ENCODE measurements around the gene CASKIN2.
"Not testable (repeated sequence)": the region's sequence is repeated elsewhere in the genome, so short reads cannot be mapped to it uniquely, and the experiment has no call there.

Gene CASKIN2

DNA sequence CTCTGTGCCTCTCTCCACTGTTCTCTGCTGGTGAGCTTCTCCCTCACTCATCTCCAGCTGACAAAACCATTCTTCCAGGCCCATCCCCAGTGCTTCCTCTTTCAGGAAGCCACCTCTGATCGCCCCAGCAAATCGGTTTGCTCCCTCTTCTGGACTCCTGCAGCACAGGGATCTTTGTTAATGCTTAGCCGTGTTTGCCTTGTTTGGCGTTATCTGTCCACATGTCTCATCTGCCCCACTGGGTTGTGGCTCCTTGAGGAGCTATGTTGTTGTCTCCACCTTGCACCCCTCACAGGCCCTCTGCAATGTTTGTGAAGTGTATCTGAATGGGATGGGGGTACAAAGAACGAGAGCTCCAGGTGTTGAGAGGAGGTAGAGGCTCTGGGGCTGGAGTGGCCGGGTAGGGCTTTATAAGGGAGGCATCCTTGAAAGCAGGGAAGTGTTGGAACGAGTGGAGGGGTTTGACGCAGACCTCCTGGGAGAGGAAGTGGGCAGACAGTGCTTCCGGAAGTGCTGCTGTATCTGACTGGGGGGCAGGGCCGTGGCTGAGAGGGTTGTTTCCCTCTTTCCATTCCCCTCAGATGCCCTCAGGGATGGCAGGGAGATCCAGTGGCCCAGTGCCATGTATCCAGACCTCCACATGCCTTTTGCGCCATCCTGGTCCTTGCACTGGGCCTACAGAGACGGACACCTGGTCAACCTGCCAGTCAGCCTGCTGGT is 27.8 kb downstream of the CASKIN2 start:
- DNase-seq: no peak

DNA sequence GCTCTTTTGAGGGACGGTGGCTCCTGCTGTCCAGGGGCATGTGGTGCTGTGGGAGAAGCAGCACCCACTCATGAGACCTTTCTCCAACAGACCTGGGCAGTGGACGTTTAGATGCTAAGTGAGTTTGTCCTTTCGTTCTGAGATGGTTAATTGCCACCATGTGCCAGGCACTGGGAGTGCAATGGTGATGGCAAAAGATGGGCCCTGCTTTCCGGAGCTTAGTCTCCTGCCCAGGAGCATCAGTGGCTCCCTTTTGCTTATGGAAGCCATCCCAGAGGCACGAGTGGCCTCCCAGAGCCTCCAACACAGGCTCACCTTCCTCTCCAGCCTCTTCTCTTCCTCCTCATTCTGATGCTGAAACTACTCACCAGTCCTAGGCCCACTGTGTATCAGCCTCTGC is 28.4 kb downstream of the CASKIN2 start:
- DNase-seq: no peak

DNA sequence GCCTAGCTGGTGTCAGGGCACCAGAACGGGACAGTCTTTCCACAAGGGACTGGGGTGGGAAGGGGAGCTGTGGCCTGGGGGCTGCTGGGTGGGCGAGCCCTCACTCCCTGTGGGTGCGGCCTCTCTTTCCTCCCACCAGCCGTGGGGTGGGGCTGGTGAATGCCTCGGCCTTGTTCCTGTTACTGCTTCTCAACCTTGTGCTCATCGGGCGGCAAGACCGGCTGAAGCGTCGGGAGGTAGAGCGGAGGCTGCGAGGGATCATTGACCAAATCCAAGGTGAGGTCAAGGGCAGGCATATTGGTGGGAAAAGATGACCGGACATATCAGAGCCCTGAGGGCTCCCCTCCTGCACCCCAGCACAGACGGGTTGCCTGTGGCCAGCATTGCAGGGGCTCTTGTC is 29.2 kb downstream of the CASKIN2 start:
- DNase-seq: no peak

DNA sequence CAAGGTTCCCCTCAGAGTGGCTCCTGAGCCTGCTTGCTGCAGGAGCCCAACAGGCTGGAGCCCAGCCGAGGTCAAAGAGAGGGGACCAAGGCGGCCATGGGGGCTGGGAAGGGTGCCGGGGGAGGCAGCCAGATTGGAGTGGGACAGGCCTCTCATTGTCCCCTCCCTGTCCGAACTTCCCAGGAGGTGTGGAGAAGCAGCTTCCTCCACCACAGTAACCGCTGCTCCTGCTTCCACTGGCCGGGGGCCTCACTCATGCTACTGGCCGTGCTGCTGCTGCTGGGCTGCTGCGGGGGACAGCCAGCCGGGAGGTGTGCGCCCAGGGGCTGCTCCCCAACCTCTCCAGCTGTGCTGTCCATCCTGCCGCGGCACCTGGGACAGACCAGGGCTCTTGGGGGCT is 29.6 kb downstream of the CASKIN2 start:
- DNase-seq: no peak

DNA sequence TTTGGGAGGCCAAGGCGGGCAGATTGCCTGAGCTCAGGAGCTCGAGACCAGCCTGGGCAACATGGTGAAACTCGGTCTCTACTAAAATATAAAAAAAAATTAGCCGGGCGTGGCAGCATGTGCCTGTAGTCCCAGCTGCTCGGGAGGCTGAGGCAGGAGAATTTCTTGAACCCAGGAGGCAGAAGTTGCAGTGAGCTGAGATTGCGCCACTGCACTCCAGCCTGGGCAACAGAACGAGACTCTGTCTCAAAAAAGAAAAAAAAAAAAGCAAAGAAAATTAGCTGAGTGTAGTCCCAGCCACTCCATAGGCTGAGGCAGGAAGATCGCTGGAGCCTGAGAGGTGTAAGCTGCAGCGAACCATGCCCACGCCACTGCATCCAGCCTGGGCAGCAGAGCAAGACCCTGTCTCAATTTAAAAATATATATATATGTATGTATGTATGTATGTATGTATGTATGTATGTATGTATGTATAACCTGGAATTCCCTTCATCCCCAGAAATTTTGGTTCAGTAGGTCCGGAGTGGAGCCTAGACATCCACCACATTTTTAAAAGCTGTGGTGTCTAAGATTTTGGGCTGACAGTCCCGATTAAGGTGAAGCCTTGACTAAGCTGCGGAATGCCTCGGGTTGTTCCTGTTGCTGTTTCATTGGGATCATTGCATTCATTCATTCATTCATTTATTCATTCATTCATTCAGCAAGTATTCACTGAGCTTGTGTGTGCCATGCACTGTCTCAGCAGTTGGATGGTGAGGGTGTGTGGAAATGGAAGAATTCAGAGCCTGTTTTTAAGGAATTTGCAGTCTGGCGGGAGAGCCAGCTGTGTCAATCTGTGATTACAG is 33.0 kb downstream of the CASKIN2 start:
- no peak for DNase-seq

DNA sequence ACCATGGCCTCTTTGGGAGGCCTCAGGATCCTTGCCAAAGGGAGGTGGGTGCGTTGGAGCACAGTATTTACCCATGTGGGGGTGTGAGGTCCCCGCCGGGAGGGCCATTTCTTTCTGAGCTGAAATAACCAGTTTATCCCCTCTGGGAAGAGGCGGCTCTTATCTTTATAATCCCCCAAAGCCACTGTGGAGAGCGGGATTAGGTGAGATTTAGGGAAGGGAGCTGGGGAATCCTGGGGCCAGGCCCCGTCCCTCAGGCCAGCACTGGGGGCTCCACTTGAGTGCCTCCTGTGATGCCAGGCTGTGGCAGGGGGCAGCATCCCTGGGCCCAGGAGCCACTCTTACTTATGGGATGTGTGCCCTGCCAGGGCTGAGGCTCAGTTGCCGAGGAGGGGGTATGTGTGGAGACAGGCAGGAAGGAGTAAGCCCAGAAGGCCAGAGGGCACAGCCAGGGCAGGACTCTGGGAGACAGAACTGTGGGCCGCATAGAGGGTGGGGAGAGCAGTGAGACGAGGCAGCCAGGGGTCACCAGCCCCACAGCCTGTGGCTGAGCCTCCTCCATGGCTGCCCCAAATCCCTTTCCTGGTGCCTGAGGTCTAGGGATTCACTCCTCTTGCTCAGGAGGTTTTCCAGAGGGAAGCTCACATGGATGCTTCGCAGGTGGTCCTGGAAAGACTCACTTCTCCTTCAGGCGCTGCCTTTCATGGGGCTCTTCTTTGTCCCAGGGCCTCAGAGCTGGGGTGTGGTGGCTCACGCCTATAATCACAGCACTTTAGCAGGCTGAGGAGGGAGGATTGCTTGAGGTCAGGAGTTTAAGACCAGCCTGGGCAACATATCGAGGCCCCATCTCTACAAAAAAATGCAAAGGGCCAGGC is 33.9 kb downstream of the CASKIN2 start:
- DNase-seq: no peak

DNA sequence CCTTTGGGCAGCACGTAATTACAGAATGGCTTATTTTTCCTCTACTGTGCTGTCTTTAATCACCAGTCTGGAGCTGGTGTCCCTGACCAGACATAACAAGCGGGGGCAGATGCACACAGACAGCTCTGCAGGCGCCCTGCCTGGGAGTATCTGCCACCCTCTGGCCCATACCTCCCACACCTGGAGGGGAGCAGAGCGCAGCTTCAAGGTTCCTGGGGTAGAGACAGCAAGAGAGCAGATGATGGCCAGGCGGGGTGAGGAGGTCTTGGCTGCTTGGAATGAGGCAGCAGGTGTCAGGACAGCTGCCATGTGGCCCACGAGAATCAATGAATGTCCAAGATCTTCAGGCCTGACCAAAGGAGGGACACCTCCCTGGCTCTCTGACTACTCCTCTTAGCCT is 35.1 kb downstream of the CASKIN2 start:
- no peak for DNase-seq

DNA sequence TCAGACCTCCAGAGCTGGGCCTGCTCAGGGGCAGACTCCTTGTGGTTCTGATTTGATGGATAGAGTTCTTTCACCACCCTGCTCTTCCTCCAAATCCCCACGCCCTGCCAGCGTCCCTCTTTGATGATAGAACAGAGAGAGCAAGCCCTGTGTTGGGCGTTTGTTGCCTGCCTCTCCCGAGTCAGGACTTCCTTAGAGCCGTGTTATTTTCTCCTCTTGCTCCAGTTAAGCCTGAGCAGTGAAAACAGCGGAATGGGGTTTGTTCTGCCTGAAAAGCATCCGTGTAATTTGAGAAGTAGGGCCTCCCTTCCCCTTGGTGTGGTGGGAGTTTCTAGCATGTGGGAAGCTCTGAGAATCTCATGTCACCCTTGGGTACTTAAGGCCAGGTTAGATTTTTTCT is 36.8 kb downstream of the CASKIN2 start:
- no peak for DNase-seq

DNA sequence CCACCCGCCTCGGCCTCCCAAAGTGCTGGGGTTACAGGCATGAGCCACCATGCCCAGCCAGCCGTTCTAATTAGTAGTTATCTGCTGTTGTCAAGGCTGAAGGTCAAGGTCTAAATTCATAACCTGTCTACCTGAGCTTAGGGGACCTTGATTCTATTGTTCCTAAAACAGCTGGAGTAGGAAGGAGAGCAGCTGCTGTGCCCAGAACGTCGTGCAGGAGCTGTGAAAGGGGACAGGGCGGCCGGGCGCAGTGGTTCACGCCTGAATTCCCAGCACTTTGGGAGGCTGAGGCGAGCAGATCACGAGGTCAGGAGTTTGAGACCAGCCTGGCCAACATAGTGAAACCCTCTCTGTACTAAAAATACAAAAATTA is 37.9 kb downstream of the CASKIN2 start:
- DNase-seq: not testable (repeated sequence)

DNA sequence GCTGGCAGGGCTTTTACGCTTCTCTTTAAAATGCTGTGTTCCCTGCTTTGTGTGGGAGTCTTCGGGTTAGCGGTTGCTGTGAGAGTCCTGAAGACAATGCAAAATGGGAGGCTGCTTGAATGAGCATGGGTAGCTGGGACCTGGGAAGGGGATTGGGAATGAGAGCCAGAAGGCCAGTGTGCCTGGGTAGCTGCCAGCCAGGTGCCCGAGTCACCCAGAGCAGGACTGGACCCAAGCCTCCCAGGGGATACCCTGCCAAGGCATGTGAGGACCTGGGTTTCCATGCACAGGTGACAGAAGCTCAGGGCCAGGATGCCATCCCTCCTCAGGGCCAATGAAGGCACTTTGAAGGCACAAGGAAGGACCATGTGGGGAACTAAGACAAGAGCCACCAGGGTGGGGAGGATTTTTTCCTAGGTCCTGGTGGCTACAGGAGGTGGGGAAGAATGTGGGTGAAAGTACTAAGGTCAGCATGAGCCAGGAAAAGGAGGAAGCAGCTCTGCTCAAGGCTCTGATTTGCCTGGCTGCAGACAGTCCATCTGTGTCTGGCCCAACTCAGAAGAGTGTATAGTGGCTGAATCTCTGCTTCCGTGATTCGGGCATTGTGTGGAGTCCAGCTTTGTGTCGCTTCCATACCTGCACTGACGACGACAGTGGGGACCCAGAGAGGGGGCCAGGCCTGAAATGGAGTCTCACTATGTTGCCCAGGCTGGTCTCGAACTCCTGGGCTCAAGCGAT is 38.4 kb downstream of the CASKIN2 start:
- no peak for DNase-seq

DNA sequence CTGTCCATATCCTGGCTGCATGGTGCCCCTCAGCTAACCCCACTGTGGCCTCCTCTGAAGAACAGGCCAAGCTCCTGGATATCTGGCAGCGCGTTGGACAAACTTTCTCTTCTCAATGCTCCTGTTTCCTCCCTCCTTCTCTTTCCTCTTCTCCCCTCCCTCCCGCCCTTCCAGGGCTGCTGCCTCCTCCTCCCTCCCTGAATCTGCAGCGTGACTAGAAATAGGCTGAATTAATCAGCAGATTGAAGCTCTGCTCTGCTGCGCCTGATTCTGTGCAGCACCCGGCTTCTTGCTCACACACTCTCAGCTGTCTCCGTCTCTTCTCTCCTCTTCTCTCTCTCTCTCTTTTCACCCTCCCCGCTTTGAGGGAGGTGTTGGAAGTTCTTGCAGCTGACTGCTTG is 39.1 kb downstream of the CASKIN2 start:
- DNase-seq: no peak

DNA sequence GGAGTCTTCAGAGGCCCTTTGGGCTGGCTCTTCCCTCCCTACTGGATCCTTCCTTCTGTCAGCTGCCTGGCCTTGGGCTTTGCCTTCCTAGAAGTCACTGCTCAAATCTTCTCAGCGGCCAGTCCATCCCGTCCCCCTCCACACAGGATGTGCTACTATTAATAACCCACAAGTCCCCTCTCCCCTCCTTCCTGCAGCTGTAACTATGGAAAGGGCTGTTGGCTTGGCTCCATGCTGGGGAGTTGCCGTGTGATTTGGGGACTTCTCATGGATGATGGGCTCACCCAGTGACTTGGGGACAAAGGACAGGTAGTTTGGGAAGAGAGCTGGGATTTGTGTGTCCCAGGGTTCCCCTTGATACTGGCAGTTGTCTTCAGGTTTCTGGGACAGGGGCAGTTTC is 39.5 kb downstream of the CASKIN2 start:
- DNase-seq: no peak

DNA sequence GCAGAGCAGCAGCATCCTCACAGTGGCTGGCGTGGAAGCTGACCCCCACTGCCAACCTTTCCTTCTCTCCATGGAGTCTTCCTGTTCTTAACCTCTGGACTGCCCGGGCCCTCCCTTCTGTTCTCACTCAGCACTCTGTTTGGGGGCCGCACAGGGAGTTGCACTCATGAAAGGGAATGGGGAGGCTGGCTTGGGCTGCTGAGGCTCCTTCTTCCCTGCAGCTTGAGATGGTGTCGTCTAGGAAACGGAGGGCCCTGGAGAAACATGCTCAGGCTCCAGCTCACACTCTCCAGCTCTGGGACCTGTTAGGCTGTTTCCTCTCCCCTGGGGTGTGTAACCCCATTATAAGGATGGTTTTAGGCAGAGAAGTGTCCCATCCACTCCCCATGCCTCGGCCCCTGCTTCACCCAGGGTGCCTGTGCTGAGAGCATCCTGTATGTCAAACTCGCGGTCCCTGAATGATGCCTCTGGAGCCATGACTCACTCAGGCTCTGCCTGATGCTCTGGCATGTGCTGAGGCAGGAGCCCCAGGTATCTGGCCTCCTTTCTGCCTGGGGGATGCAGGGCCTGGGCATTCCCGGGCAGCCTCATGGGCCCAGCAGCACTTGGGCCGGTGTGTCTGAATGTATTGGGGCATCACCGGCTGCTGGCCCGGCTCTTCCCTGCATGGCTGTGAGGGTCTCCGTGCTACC is 40.0 kb downstream of the CASKIN2 start:
- no peak for DNase-seq

DNA sequence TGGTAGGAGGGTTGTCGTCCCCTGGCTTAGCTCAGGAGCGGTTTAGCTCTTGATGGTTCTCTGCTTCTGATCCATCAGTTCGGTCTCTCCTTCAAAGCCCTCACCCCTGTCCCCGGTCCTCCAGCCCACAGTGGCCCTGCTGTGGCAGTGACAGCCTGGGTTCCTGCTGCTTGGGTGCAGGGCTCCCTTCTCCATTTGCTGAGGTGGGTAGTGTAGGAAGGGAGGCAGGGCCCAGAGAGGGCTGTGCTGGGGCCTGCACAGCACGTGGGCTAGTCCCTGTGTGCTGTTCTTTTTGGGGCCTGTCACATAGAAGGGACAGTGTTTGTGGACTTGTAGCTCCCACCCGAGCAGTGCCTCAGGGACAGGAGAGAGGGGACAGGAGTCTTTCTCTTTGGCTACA is 40.6 kb downstream of the CASKIN2 start:
- DNase-seq: no peak

DNA sequence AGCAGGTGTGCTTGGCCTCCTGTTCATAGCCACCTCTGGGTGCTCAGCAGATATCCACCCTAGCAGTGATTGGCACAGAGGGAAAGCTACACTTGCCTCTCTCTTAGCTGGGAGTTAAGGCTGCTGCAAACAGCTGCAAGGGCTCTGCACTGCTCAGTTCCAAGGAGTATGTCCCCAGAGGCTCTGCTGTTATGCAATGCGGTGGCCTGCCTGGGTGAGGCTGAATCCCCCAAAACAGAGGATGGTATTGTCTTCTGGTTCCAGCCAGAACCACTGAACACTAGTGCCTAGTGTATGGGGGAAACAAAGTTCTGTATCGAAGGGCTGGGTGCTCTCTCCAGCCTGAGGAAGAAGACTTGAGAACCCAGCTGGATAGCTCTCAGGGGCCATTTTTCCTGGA is 42.1 kb downstream of the CASKIN2 start:
- no peak for DNase-seq

DNA sequence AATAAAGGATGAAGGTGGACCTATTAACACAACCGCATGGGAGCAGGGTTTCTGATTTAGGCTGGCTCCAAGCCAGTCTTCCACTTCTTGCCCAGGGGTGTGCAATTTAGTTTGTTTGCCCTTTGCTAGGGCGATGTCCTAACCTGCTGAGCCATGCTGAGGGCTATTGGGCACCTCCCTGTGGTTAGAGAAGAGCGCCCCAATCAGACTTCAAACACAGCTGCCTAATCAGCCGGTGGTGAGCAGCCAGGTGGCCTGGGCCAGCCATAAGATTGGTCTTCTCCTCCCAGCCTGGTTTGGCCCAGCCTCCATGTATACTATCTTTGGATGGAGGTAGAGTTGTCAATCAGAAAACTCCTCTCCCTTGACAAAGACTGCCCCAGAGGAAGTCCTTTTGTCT is 43.2 kb downstream of the CASKIN2 start:
- DNase-seq: no peak

DNA sequence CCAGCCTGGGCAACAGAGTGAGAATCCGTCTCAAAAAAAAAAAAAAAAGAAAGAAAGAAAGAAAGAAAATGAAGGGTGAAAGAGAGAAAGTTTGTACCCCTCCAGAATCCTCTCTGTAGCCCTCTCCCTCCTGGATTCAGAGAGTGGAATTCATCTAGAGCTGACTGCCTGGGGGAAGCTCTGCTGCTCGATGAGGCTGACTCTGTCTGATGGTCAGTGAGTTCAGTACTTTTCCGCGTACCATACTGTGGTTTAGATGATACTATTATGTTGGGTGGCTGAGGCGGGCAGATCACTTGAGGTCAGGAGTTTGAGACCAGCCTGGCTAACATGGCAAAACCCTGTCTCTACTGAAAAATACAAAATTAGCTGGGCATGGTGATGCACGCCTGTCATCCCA is 44.1 kb downstream of the CASKIN2 start:
- no peak for DNase-seq

DNA sequence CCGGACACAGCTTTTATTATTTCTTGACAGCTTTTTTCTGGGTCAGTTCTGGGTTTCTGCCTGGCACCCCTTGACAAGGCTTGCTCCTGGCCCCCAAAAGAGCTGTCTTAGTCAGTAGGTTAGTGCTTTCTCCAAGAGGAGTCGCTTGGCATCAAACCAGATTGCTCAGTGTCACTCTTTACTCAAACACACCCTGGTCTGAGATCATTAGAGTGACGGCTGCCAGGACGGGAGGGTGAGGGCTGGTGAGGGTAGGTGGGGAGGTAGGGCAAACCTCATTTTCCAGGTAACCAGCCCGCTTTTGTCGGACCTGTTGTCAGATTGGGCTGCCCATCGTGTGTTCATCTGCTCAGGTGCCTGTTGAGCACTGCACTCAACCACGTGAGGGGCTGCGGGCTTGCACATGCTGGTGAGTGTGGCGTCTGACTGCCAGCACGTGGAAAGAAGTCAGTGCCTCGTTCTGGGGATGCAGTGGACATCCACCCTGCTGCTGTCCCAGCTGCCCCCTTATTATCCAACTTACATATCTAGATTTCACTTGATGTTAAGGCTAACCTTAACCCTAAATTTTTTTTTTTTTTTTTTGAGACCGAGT is 46.5 kb downstream of the CASKIN2 start:
- DNase-seq: no peak

DNA sequence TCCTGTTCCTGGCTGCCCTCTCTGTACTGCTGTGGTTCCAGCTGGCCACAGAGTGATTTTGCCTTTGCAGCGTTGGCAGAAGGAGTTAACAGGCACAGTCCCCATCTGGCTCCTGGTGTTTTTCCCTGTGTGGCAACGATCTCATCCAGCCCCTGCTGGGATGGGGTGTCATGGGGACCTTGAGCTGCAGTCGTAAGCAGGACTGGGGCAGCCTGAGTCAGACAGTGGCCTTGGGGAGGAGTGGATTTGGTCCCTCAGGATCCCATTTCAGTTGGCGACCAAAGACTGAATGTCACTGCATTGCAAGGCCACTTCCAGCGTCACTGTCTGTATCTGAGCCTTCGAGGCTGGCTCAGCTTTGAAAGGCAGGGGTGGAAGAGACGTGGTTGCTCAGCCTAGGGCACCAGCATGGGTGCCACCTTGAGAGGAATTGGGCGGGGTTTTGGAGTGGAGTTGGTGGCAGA is 47.0 kb downstream of the CASKIN2 start:
- no peak for DNase-seq

DNA sequence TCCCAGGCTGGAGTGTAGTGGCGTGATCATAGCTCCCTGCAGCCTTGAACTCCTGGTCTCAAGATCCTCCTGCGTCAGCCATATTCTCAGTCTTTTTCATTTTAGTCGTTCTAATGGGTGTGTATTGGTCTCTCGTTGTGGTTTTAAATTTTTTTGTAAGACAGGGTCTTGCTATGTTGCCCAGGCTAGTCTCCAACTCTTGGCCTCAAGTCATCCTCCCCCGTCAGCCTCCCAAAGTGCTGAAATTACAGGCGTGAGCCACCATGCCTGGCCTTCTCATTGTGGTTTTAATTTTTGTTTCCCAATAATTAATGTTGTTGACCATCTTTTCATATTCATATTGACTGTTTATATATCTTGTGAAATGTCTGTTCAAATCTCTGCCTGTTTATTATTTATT is 50.3 kb downstream of the CASKIN2 start:
- no peak for DNase-seq

DNA sequence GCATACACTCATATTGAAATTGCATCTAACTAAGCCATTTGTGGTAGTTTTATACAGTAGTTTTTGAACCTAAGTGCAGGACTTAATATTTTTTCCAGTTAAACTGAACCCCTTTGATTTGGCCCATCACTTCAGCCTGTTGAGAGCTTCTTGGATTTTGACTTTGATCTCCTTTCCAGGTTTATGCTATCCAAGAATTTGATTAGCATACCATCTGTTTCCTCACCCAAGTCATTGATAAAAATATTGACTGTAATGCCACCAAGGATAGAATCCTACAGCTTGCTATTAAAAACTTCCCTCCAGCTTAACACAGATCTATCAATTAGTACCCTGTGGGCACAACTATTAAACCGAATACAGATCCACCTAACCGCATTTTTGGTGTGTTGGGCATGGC is 51.7 kb downstream of the CASKIN2 start:
- DNase-seq: no peak

DNA sequence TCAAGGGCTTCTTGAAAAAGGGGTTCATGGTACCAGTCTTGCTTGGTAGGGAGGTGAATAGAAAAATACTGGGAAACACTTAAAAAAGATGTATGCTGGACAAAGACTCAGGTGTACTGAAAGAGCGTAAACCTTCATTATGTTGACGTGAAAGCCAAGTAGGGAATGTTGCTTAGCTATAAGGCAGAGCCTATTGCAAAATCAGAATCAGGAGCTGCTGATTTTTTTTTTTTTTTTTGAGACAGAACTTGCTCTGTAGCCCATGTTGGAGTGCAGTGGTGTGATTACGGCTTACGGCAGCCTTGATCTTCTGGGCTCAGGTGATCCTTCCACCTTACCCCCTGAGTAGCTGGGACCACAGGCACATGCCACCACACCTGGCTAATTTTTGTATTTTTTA is 55.0 kb downstream of the CASKIN2 start:
- no peak for DNase-seq
